HepG2 (cell line): ENCODE results near the gene XXYLT1. TPM values are rescaled to one million over a fixed set of nuclear protein-coding genes. Genes with fewer than 3 reads are reported as not detected.

ENCODE experiments used
- ATAC-seq: fragments of 200-7000 bp; cut with Tn5 transposase; 3 replicates; pipeline ENCODE4 v1.9.1; 2020; ENCODE audit warnings: mild to moderate bottlenecking, moderate library complexity
- BruUV-seq: library from RNA; stranded (reverse); fragments of 400-500 nt; replicated peaks from 2 replicates; lab custom pipeline; 2021; lab: Mats Ljungman, UMichigan
- CTCF ChIA-PET: fragments of 300-600 bp; formaldehyde crosslinking; extraction: SDS; loops from one replicate; lab custom pipeline; 2021; ENCODE audit warnings: low total read pairs, inconsistent platforms, low intra/inter-chr PET ratio; lab: Yijun Ruan, JAX
- POLR2A ChIA-PET: fragments of 350-600 bp; sonication (Branson Sonifier 250); formaldehyde crosslinking; loops from one replicate; lab custom pipeline; 2020; ENCODE audit warnings: antibody characterized with exemption, inconsistent platforms; lab: Yijun Ruan, JAX
- DNase-seq: peaks from one replicate; pipeline ENCODE4 v3.0.0-alpha.2; 2015; ENCODE audit warnings: low spot score
- FAIRE-seq: peaks from 3 replicates; lab custom pipeline; 2011; peaks lifted over from hg19 to GRCh38; lab: Jason Lieb, UNC
- H2AFZ ChIP-seq: one replicate; pipeline ENCODE4 v1.6.1; 2011; ENCODE audit warnings: low read length, inconsistent platforms
- H3K27ac ChIP-seq: fragments of 300-600 bp; 3 replicates; pipeline ENCODE4 v1.8.0; 2011; ENCODE audit warnings: mixed run types, mild to moderate bottlenecking, mixed read lengths, low read length, inconsistent platforms; ENCODE audit not compliant: insufficient read depth; ENCODE audit errors: extremely low read length
- H3K27me3 ChIP-seq, 2 experiments: fragments of 200-600 bp in 1 of 2; 2 replicates in 1 of 2; 3 replicates in 1 of 2; pipeline versions ENCODE4 v1.6.0 to v1.8.0; 2011; ENCODE audit warnings: low read length in 2 of 2, mild to moderate bottlenecking in 2 of 2, moderate library complexity in 2 of 2, inconsistent platforms in 1 of 2; ENCODE audit not compliant: insufficient read depth in 2 of 2, control insufficient read depth in 1 of 2
- H3K36me3 ChIP-seq, 2 experiments: fragments of 200-600 bp in 1 of 2; replicated peaks in 1 of 2; 2 replicates in 1 of 2; 3 replicates in 1 of 2; pipeline versions ENCODE4 v1.5.1 to v1.8.0; 2011; ENCODE audit warnings: low read length in 2 of 2, inconsistent platforms in 1 of 2; ENCODE audit not compliant: insufficient read depth in 2 of 2, control insufficient read depth in 1 of 2
- H3K4me1 ChIP-seq: 2 replicates; pipeline ENCODE4 v1.5.1; 2012; ENCODE audit warnings: low read length, inconsistent platforms; ENCODE audit not compliant: insufficient read depth
- H3K4me2 ChIP-seq: 2 replicates; pipeline ENCODE4 v1.6.0; 2011; ENCODE audit warnings: low read depth, low read length, inconsistent platforms
- H3K4me3 ChIP-seq, 3 experiments: fragments of 200-600 bp in 1 of 3; sonication (generic), shearing (Covaris generic) in 1 of 3; replicated peaks in 1 of 3; 2 replicates each; pipeline ENCODE4 v1.5.1; 2011 to 2016; ENCODE audit warnings: low read length in 3 of 3, inconsistent platforms in 2 of 3, low read depth in 2 of 3, mild to moderate bottlenecking in 2 of 3, control low read depth in 1 of 3, mixed read lengths in 1 of 3; ENCODE audit not compliant: insufficient read depth in 1 of 3
- H3K79me2 ChIP-seq: one replicate; pipeline ENCODE4 v1.6.1; 2011; ENCODE audit warnings: low read length, inconsistent platforms; ENCODE audit not compliant: insufficient read depth
- H3K9ac ChIP-seq: 2 replicates; pipeline ENCODE4 v1.6.0; 2011; ENCODE audit warnings: mild to moderate bottlenecking, low read depth, low read length, inconsistent platforms; ENCODE audit not compliant: insufficient read depth
- H3K9me3 ChIP-seq: 2 replicates; pipeline ENCODE4 v1.5.1; 2012; ENCODE audit warnings: mild to moderate bottlenecking, low read length
- H4K20me1 ChIP-seq: 2 replicates; pipeline ENCODE4 v1.6.0; 2011; ENCODE audit warnings: inconsistent platforms, mild to moderate bottlenecking, low read length, moderate library complexity; ENCODE audit not compliant: insufficient read depth
- GLI4 ChIP-seq: sonication (generic); formaldehyde crosslinking; IDR thresholded peaks from 2 replicates; pipeline ENCODE4 v1.5.1; 2020; ENCODE audit warnings: missing genetic modification reagents, mild to moderate bottlenecking, moderate library complexity, borderline replicate concordance
- SAFB2 ChIP-seq: sonication (generic); formaldehyde crosslinking; IDR thresholded peaks from 2 replicates; pipeline ENCODE4 v1.5.1; 2020; ENCODE audit warnings: missing genetic modification reagents, low read depth, mild to moderate bottlenecking, borderline replicate concordance
- TRIM24 ChIP-seq: sonication (generic); formaldehyde crosslinking; IDR thresholded peaks from 2 replicates; pipeline ENCODE4 v1.8.0; 2022; ENCODE audit warnings: mild to moderate bottlenecking, missing genetic modification reagents
- ZNF142 ChIP-seq: sonication (generic); formaldehyde crosslinking; IDR thresholded peaks from 2 replicates; pipeline ENCODE4 v1.4.0; 2020; ENCODE audit warnings: missing genetic modification reagents
- ZNF530 ChIP-seq: sonication (generic); formaldehyde crosslinking; IDR thresholded peaks from 2 replicates; pipeline ENCODE4 v1.5.0; 2020; ENCODE audit warnings: low read depth, mild to moderate bottlenecking, missing genetic modification reagents
- ZNF660 ChIP-seq: sonication (generic); formaldehyde crosslinking; IDR thresholded peaks from 2 replicates; pipeline ENCODE4 v1.5.1; 2020; ENCODE audit warnings: mild to moderate bottlenecking, low read depth, missing genetic modification reagents, borderline replicate concordance
- ZNF724P ChIP-seq: sonication (generic); formaldehyde crosslinking; IDR thresholded peaks from 2 replicates; pipeline ENCODE4 v1.8.0; 2022; ENCODE audit warnings: missing genetic modification reagents, borderline replicate concordance
- ZNF746 ChIP-seq: sonication (generic); formaldehyde crosslinking; IDR thresholded peaks from 2 replicates; pipeline ENCODE4 v1.8.0; 2022; ENCODE audit warnings: mild to moderate bottlenecking, missing genetic modification reagents
- ZNF75D ChIP-seq: sonication (generic); formaldehyde crosslinking; IDR thresholded peaks from 2 replicates; pipeline ENCODE4 v1.8.1; 2023; ENCODE audit warnings: missing genetic modification reagents, mild to moderate bottlenecking, borderline replicate concordance
- ZNF776 ChIP-seq: sonication (generic); formaldehyde crosslinking; IDR thresholded peaks from 2 replicates; pipeline ENCODE4 v1.4.0; 2020; ENCODE audit warnings: mild to moderate bottlenecking, missing genetic modification reagents
- WGBS: methylation state at CpG from one replicate; pipeline ENCODE4 v1.1.6; 2017; ENCODE audit warnings: low lambda C conversion rate; 5-methylcytosine and 5-hydroxymethylcytosine counted together
- in situ Hi-C: cut with HindIII; loops from 2 replicates; pipeline ENCODE4 v1.10.0; 2017; ENCODE audit warnings: low pct_unique_long_range_greater_than_20kb; ENCODE audit not compliant: extremely low pct_ligation_motif_present
- intact Hi-C: fragments of 100-400 bp; cut with micrococcal nuclease; formaldehyde crosslinking; loops from one replicate; pipeline ENCODE4 v1.10.0; 2022; ENCODE audit not compliant: unreplicated experiment
- polyA plus RNA-seq, 8 experiments: library from polyadenylated mRNA; depleted of rRNA in 3 of 8; stranded (reverse) in 7 of 8; unstranded in 1 of 8; fragments of >200 nt; fragmentation: Illumina TruSeq in 4 of 8; extraction: Trizol in 4 of 8; gene quantifications; 2 replicates each; pipeline versions ENCODE4 v1.2.1 to v1.2.3, GENCODE V29; 2011 to 2016; ENCODE audit warnings: low read depth in 4 of 8, missing spikeins in 1 of 8, mixed read lengths in 1 of 8; ENCODE audit not compliant: insufficient read depth in 1 of 8
- total RNA-seq, 5 experiments: library from RNA; depleted of rRNA; stranded (reverse); fragments of >200 nt; fragmentation: Illumina TruSeq; extraction: Trizol; gene quantifications; 2 replicates each; pipeline ENCODE4 v1.2.3, GENCODE V29; 2016; ENCODE audit warnings: low read depth in 1 of 5
- TF ChIP-seq, protein P1 (sequence below): sonication (generic); formaldehyde crosslinking; IDR thresholded peaks from 2 replicates; pipeline ENCODE4 v1.5.1; 2020; ENCODE audit warnings: missing genetic modification reagents, mild to moderate bottlenecking, borderline replicate concordance

Gene XXYLT1
- total and polyA plus RNA-seq, 2 of the 13 experiments (the other 11 are each of a cell fraction or from before 2014, with no cell fraction given), result 17.7 to 19.0 TPM

GRCh38 chr3:195097331-195098255 lies 173.4 kb downstream of the XXYLT1 start:
- no peaks in the 10 kb centered on the region for H4K20me1 ChIP-seq
- no peak for TF ChIP-seq GLI4 (CRISPR knock-in tag)
- TF ChIP-seq ZNF660 (CRISPR knock-in tag), result no peak
- TF ChIP-seq ZNF142 (CRISPR knock-in tag), result no peak
- TF ChIP-seq ZNF75D (CRISPR knock-in tag), result no peak
- no peak for TF ChIP-seq TRIM24 (CRISPR knock-in tag)
- TF ChIP-seq ZNF724P, result no peak
- no peak for TF ChIP-seq ZNF530 (CRISPR knock-in tag)
- no peak for TF ChIP-seq ZNF776 (CRISPR knock-in tag)
- TF ChIP-seq ZNF746 (CRISPR knock-in tag), result no peak
- TF ChIP-seq, protein P1, sequence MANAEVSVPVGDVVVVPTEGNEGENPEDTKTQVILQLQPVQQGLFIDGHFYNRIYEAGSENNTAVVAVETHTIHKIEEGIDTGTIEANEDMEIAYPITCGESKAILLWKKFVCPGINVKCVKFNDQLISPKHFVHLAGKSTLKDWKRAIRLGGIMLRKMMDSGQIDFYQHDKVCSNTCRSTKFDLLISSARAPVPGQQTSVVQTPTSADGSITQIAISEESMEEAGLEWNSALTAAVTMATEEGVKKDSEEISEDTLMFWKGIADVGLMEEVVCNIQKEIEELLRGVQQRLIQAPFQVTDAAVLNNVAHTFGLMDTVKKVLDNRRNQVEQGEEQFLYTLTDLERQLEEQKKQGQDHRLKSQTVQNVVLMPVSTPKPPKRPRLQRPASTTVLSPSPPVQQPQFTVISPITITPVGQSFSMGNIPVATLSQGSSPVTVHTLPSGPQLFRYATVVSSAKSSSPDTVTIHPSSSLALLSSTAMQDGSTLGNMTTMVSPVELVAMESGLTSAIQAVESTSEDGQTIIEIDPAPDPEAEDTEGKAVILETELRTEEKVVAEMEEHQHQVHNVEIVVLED (CRISPR knock-in tag), result no peak
- TF ChIP-seq SAFB2 (CRISPR knock-in tag), result no peak
- TF ChIP-seq, all 625 proteins: peak for 0
- no peak overlapping the region for H3K9ac ChIP-seq
- H3K4me2 ChIP-seq, result no peak overlapping the region
- ATAC-seq, result no peak
- no peak overlapping the region for H3K27ac ChIP-seq
- H2AFZ ChIP-seq, result no peak overlapping the region
- ChIA-PET POLR2A (no interaction called here), CTCF (no interaction called here)
- H3K36me3 ChIP-seq, result 0 out of 5 replicates have a peak, but pooled peaks cover 0 to 3% of the 10 kb centered on the region in 2 experiments
- no TSS peak for BruUV-seq
- no peaks in the 10 kb centered on the region for H3K4me1 ChIP-seq
- in situ Hi-C loops, result no loop called here
- no peak overlapping the region for H3K4me3 ChIP-seq
- WGBS, result 92% methylated on average over 19 of the region's 22 CpGs
- no peaks in the 10 kb centered on the region for H3K79me2 ChIP-seq
- DNase-seq, result no peak
- no peaks in the 10 kb centered on the region for H3K9me3 ChIP-seq
- intact Hi-C loops, result no loop called here
- H3K27me3 ChIP-seq, result no peaks in the 10 kb centered on the region
- no peak for FAIRE-seq
